ENCODE results near the gene F2.

DNA sequence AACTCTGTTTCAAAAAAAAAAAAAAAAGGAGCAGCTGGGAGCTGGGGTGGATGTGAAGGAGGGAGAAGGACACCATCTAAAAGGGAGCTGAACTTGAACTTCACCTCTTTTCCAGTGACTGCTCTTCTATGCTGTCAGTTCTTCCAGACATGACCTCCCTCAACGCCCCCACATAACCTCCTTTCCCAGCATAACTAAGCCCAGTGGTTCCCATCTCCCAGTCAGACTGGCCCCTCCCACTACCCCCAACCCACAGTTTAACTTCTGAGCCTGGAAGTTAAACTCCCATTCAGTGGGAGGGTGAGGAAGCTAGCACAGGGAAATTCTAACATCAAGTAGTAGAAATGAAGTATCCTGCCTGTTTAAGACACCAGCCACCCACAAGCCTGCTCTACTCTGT is 20.4 kb upstream of the F2 start:
- TF ChIP-seq GABPA (IDR thresholded peaks at IDR 0.05 in 1 of 2, conservative IDR thresholded peaks at IDR 0.05 in 1 of 2) (no peak), RAD21 (IDR thresholded peaks at IDR 0.05) (no peak), RXRA (IDR thresholded peaks at IDR 0.05) (no peak), TAF1 (conservative IDR thresholded peaks at IDR 0.05) (no peak), YY1 (IDR thresholded peaks at IDR 0.05) (no peak), SP1 (IDR thresholded peaks at IDR 0.05) (no peak)
- TF ChIP-seq, protein P1, sequence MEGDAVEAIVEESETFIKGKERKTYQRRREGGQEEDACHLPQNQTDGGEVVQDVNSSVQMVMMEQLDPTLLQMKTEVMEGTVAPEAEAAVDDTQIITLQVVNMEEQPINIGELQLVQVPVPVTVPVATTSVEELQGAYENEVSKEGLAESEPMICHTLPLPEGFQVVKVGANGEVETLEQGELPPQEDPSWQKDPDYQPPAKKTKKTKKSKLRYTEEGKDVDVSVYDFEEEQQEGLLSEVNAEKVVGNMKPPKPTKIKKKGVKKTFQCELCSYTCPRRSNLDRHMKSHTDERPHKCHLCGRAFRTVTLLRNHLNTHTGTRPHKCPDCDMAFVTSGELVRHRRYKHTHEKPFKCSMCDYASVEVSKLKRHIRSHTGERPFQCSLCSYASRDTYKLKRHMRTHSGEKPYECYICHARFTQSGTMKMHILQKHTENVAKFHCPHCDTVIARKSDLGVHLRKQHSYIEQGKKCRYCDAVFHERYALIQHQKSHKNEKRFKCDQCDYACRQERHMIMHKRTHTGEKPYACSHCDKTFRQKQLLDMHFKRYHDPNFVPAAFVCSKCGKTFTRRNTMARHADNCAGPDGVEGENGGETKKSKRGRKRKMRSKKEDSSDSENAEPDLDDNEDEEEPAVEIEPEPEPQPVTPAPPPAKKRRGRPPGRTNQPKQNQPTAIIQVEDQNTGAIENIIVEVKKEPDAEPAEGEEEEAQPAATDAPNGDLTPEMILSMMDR (IDR thresholded peaks at IDR 0.05; ENCODE audit: low read depth, low read length, missing input control), result no peak
- TF ChIP-seq, protein P2, sequence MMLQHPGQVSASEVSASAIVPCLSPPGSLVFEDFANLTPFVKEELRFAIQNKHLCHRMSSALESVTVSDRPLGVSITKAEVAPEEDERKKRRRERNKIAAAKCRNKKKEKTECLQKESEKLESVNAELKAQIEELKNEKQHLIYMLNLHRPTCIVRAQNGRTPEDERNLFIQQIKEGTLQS (IDR thresholded peaks at IDR 0.05), result no peak

Data from liver (tissue), 3 donors.